Middle frontal gyrus (tissue), 1 donor: ENCODE data around the gene CS.
"Not testable (repeated sequence)": the region's sequence is repeated elsewhere in the genome, so short reads cannot be mapped to it uniquely, and the experiment has no call there.

Experiments used
- DNase-seq: peaks from one replicate; pipeline ENCODE4 v3.0.0-alpha.2; 2015; ENCODE audit warnings: low spot score; ENCODE audit errors: extremely low spot score

Gene CS

GRCh38 chr12:56282030-56282429 is 18.1 kb downstream of the CS start:
- DNase-seq, result no peak

GRCh38 chr12:56280849-56281248 is 19.3 kb downstream of the CS start:
- no peak for DNase-seq

DNA sequence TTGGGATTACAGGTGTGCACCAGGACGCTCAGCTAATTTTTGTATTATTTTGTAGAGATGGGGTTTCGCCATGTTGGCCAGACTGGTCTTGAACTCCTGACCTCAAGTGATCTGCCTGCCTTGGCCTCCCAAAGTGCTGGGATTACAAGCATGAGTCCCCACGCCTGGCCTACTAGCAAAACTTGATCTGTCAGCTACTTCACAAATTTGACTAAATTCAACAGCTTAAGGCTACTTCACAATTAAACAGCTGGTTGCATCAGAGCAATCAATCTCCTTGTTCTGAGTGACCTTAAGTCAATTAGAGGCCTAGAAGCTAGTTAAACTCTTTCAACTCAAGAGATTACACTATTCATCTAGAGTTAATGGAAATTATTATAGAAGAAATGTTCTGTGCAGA is 21.2 kb downstream of the CS start:
- DNase-seq, result no peak

- DNase-seq, result no peak
These were observed 25.8 kb downstream of the CS start for GRCh38 chr12:56274299-56274698.

DNA sequence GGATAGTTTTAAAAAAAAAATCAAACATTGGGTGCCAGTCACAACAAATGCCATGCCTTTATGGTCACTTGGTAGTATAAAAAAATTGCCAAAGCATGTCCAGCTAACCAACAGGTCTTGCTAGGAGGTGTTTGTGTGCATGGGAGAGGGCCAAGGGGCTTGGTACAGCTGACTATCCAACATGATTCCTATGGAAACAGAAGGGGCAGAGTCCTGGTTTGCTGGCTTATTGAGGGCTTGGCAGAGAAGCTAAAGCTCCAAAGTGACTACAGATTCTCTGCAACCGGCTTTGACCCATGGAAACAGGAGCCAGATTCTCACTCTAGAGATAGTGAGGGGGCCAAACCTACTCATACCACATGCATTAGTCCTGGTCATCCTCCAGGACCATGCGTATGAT is 27.7 kb downstream of the CS start:
- DNase-seq, result not testable (repeated sequence)

DNA sequence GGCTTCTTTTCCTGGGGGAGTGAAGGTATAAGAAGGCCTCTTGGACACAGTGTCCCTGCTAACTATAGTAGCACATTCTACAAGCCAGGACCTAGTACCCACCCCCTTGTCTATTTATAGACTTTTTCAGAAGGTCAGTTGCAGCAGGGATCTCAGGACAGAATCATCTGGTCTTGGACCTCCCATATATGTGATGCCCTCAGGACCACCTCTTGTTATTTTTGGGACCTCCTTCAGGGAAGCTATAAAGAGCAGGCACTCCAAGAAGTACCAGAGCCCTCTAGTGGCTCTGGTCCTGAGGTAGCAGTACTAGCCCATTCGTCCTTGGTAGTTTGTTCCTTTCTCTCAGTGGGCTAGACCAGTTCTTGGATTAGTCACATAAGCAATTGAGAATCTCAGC is 29.1 kb downstream of the CS start:
- no peak for DNase-seq

- DNase-seq, result no peak
These were observed 32.6 kb downstream of the CS start for GRCh38 chr12:56267443-56268071.

DNA sequence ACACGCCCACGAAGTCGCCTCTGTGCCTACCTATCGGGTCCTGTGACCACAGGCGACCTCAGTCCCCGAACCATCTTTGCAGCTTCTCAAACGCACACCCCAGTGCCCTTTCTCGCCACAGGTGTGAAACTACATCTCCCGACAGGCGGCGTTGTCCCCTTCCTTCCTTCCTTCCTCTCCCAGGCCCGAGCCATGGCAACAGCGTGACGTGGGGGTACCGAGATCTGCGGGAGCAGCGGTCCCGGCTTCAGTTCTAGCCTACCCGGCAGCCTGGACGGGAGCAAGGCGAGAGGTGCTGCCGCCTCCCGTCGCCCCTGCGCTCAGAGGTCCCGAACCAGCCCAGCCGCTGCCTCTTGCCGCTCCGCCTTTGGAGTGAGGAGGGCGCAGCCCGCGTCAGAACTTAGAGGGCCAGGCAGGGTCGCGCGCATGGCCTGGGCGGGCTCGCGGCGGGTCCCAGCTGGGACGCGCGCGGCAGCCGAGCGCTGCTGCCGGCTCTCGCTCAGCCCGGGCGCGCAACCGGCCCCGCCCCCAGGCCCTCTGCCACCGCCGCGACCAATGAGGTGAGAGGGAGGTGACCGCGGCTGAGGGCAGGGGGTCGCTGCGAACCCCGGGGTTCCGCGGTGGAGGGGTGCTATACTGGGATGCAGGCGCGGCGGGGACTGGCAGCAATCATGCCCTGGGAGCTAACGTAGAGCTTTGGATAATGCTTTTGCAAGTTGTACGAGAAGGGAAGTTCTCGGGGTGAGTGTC is 33.3 kb downstream of the CS start, which contains the start of gene COQ10A:
TSS of gene COQ10A (plus strand) at position 250 of the 750 bp plus-strand sequence. CDS start at position 427, 177 bp downstream.
- peak; percentile 73 for DNase-seq

DNA sequence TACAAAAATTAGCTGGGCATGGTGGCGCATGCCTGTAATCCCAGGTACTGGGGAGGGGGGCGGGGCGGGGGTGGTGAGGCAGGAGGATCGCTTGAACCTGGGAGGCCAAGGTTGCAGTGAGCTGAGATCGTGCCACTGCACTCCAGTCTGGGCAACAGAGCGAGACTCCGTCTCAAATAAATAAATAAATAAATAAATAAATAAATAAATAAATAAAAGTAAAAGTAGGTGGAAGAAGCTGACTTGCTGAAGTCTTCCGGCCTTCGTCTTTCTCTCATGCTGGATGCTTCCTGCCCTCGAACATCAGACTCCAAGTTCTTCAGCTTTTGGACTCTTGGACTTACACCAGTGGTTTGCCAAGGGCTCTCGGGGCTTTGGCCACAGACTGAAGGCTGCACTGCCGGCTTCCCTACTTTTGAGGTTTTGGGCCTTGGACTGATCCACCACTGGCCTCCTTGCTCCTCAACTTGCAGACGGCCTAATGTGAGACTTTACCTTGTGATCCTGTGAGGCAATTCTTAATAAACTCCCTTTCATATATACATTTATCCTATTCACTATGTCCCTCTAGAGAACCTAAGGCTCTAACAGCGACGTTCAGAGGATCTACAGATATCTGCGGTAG is 34.0 kb downstream of the CS start:
- DNase-seq, result not testable (repeated sequence)

DNA sequence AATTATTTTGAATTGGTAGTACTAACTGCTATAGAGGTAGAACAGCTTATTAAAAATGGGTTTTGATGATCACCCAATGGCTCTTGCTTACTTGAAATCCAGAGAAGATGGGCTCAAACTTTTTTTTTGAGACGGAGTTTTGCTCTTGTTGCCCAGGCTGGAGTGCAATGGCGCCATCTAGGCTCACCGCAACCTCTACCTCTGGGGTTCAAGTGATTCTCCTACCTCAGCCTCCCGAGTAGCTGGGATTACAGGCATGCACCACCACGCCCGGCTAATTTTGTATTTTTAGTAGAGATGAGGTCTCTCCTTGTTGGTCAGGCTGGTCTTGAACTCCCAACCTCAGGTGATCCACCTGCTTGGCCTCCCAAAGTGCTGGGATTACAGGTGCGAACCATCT is 37.2 kb downstream of the CS start:
- not testable (repeated sequence) for DNase-seq

DNA sequence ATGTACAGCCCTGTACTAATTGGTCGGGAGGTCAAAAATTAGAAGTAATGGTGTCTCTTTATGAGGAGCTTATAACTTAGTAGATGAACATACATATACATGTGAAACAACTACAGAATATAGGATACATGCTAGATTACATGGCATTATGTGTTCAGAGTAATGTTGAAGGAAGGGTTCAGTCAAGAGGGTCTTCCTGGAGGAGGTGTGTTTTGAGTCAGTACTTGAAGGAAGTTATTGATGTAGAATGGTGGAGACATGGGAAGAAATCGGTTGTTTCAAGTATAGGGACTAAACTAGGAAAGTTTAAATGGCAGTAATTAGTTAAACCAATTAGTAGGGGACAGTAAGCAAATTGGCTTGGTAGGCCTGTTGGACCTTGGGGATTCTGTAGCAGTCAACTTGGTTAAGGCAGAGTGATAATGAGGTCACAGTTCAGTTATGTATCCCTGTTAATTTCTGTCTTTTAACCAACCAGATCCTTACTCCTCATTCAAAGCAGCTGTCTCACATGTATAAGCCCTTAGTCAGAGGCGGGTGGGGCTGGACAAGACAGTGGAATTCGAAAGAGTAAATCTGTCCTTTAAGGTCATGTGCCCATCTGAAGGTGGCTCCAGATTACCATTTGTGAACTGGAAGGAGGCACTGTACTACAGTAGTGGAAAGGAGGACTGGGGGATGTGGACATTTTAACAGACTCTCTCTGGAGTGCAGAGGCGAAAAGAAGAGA is 38.5 kb downstream of the CS start:
- no peak for DNase-seq

GRCh38 chr12:56260921-56261320 is 39.2 kb downstream of the CS start:
- DNase-seq, result no peak

GRCh38 chr12:56260380-56260779 is 39.8 kb downstream of the CS start:
- no peak for DNase-seq

- DNase-seq, result no peak
These were observed 41.3 kb downstream of the CS start for GRCh38 chr12:56258820-56259183.

GRCh38 chr12:56258068-56258819 is 41.9 kb downstream of the CS start, which contains the start of gene ANKRD52:
Gene ANKRD52, minus strand, starts transcription at chr12:56258384. Its CDS starts 115 bp downstream, at chr12:56258269.
- DNase-seq, result peak; percentile 60

- DNase-seq, result no peak
These were observed 42.6 kb downstream of the CS start for GRCh38 chr12:56257491-56258067.

- DNase-seq, result no peak
These were observed 43.1 kb downstream of the CS start for GRCh38 chr12:56257071-56257470.

DNA sequence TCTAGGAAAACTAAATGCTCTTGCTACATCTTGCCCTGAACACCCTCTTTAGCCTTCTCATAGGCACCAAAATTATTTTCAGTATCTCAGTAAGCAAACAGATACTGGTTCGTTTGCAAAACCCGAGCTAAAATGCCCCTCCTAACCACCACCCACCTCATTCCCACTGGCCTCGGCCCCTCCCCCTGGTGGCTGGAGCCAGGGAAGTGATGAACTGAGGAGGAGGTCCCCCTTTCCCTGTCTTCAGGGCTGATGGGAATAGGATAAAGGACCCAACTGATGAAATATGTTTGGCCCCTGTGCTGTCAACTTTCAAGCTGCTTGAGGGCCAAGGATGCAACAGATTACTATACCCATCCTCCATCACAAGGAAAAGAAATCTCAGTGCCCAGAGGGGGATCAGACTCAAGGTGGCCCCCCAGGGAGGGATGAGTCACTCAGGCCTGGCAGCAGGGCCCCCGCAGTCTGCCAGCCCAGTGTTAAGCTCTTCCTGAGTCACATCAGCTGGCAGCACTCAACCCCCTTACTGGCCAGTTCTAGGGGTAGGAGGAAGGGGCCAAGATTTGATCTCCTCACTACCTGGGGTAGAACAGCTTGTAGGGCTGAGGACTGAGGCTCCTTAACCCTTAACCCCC is 43.7 kb downstream of the CS start:
- no peak for DNase-seq

GRCh38 chr12:56255671-56256070 is 44.5 kb downstream of the CS start:
- no peak for DNase-seq

- DNase-seq, result no peak
These were observed 47.0 kb downstream of the CS start for GRCh38 chr12:56253091-56253490.
